GM12875 (cell line): Measurements from ENCODE around the gene ULBP2.
"Not testable (repeated sequence)": the region's sequence is repeated elsewhere in the genome, so short reads cannot be mapped to it uniquely, and the experiment has no call there.

Source experiments
- H3K4me3 ChIP-seq: one replicate; pipeline ENCODE4 v1.5.1; 2011; ENCODE audit warnings: low read depth, low read length, control low read depth
- TF ChIP-seq, protein P1 (sequence below): IDR thresholded peaks from 2 replicates; pipeline ENCODE4 v1.5.1; 2011; ENCODE audit warnings: low read depth, mild to moderate bottlenecking, control low read depth, inconsistent platforms, low read length, moderate library complexity, borderline replicate concordance; ENCODE audit not compliant: insufficient read depth

The ULBP2 gene

DNA sequence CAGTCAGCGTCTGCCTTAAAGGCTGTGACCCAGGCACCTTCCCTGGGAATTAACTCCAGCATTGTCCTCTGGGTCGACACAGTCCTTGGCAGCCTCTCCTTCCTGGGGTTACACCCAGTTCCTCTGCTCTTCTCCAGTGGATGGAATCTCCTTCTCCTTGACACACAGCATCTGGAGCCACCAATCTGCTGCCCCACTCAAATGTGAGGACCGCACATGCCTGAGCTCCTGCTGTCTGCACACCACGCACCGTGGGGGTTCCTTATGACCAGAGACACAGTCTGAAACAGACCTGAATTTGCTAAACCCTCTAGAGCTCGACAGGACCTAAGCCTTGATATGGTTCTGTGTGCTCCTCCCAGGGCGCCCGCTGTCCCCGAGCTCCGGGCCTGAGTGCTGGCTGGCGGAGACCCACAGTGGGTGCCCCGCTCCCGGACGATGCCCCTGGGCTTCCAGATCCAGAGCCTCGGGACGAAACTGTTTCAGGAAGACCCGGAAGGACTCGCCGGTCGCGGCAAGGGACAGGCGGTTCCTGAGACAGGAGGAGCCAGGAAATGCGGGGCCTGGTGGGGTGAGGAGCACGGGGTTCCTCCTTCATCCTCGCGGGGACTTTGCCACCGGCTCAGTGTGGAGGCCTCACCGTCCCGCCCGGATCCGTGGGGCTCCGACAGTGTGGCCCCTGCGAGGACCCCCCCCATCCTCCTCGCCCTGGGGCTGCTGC, 16.4 kb upstream of the ULBP2 start:
- TF ChIP-seq, protein P1, sequence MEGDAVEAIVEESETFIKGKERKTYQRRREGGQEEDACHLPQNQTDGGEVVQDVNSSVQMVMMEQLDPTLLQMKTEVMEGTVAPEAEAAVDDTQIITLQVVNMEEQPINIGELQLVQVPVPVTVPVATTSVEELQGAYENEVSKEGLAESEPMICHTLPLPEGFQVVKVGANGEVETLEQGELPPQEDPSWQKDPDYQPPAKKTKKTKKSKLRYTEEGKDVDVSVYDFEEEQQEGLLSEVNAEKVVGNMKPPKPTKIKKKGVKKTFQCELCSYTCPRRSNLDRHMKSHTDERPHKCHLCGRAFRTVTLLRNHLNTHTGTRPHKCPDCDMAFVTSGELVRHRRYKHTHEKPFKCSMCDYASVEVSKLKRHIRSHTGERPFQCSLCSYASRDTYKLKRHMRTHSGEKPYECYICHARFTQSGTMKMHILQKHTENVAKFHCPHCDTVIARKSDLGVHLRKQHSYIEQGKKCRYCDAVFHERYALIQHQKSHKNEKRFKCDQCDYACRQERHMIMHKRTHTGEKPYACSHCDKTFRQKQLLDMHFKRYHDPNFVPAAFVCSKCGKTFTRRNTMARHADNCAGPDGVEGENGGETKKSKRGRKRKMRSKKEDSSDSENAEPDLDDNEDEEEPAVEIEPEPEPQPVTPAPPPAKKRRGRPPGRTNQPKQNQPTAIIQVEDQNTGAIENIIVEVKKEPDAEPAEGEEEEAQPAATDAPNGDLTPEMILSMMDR, result no peak

DNA sequence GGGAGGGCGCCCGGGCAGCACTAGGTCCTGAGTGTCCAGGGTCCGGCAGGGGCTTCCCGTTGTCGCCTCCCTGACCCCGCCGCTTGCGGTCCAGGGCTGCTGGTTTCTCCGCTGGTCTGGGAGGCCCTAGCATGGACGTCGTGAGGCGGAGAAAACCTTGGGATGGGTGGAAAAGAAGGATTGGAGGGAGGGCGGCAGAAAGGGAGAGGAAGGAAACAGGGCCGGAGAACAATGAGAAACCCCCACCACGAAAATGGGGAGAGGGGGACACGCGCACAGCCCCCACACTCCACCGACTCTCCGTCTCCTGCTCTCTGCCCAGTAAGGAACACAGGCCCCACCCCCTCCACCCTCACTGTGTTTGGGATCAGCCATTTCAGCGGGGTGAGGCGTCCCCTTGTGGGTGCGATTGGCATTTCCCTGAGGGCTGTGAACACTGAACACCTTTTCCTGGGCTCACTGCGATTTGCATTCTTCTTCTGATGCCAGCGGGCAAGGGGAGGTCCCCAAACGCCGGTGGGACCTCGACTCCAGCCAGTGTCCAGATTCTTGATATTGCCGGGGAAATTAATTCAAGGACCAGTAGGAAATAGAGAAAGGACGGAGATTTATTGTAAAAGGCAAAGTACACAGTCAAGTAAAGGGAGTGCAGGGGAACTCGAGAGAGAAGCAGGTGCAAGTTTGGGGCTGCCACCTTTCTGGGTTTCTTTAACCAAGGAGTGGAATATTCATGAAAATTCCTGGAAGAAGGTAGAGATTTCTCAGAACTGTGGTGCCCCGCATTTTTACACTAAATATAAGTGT, 15.6 kb upstream of the ULBP2 start:
- TF ChIP-seq, protein P1, result peak; percentile 80
- H3K4me3 ChIP-seq, result no peak overlapping the region

More for the DNA sequence above, 16.4 kb upstream of the ULBP2 start:
- no peak overlapping the region for H3K4me3 ChIP-seq

DNA sequence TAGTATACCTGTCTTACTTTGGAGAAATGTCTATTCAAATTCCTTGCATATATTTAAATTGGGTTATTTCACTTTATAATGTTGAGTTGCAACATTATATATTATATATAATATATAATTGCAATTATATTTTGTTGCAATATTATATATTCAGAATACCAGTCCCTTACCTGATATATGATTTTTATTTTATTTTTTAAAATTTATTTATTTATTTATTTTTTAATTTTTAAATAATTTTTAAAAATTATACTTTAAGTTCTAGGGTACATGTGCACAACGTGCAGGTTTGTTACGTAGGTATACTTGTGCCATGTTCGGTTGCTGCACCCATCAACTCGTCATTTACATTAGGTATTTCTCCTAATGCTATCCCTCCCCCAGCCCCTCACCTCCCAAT, 14.8 kb upstream of the ULBP2 start:
- not testable (repeated sequence) for H3K4me3 ChIP-seq

DNA sequence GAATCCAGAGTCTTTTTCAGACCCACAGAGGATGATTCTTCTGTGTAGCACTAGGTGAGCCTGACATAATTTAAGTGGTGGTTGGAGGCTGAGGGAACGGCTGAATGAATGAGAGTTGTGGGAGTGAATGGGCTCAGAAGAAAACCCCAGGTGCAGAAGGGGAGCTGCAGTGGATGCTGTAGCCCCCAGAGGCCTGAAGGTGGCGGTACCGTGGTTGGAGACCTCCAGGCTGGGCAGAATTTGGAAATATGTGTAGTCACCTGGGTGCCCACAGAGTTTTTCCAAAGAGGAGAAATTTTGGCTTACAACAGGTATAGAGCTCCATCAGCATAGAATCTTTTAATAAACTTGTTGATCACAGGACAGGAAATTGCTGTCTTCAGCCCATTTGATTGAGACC, 12.4 kb upstream of the ULBP2 start:
- H3K4me3 ChIP-seq, result no peak overlapping the region
- TF ChIP-seq, protein P1, result peak; percentile 51; the same call in 1 of the 2 replicates

GRCh38 chr6:149931501-149931900, 10.3 kb upstream of the ULBP2 start:
- H3K4me3 ChIP-seq, result no peak overlapping the region
- TF ChIP-seq, protein P1, result no peak

GRCh38 chr6:149933036-149933435, 8.8 kb upstream of the ULBP2 start:
- no peak overlapping the region for H3K4me3 ChIP-seq
- TF ChIP-seq, protein P1, result no peak

- TF ChIP-seq, protein P1, result no peak
- no peak overlapping the region for H3K4me3 ChIP-seq
Observed at GRCh38 chr6:149933461-149933860, 8.4 kb upstream of the ULBP2 start.
